Uterus (tissue), 2 donors: Measurements from ENCODE around the gene PDE6B.

Source experiments
- CTCF ChIP-seq, 4 experiments: fragments of 200-600 bp in 2 of 4; fragments of 450-650 bp in 2 of 4; sonication (generic) in 2 of 4; IDR thresholded peaks; one replicate each; pipeline ENCODE4 v1.5.1; 2016 to 2019; ENCODE audit warnings: antibody characterized with exemption in 4 of 4, mild to moderate bottlenecking in 2 of 4, moderate library complexity in 1 of 4
- POLR2A ChIP-seq, 2 donors: fragments of 450-650 bp; IDR thresholded peaks; one replicate each; pipeline ENCODE4 v1.6.1; 2016; ENCODE audit warnings: antibody characterized with exemption in 2 of 2, mild to moderate bottlenecking in 1 of 2, moderate library complexity in 1 of 2

- TF ChIP-seq POLR2A (IDR thresholded peaks at IDR 0.05): no peak
- TF ChIP-seq CTCF (IDR thresholded peaks at IDR 0.05): no peak
Observed at GRCh38 chr4:682490-683172, 57.3 kb downstream of the PDE6B start.
